Fibroblast of skin of back (primary cell): ENCODE measurements around the gene NFATC2IP.
"Not testable (repeated sequence)": the region's sequence is repeated elsewhere in the genome, so short reads cannot be mapped to it uniquely, and the experiment has no call there.

Experiments
- DNase-seq: peaks from one replicate; pipeline ENCODE4 v3.0.0-alpha.2; 2013

NFATC2IP gene

DNA sequence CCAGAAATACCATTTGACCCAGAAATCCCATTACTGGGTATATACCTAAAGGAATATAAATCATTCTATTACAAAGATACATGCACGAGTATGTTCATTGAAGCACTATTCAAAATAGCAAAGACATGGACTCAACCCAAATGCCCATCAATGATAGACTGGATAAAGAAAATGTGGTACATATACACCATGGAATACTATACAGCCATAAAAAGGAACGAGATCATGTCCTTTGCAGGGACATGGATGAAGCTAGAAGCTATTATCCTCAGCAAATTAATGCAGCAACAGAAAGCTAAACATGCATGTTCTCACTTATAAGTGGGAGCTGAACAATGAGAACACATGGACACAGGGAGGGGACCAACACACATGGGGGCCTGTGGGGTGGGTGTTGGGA, 24.5 kb upstream of the NFATC2IP start:
- not testable (repeated sequence) for DNase-seq

- DNase-seq = no peak
Observed at GRCh38 chr16:28927815-28928214, 22.9 kb upstream of the NFATC2IP start.

GRCh38 chr16:28930203-28930602, 20.5 kb upstream of the NFATC2IP start:
- no peak for DNase-seq

- no peak for DNase-seq
Observed at GRCh38 chr16:28930652-28931051, 20.1 kb upstream of the NFATC2IP start.

GRCh38 chr16:28931801-28932225, 18.9 kb upstream of the NFATC2IP start, which contains the start of gene CD19:
CD19 (plus strand) TSS chr16:28931971; CDS start chr16:28932001, 30 bp downstream.
- no peak for DNase-seq

- no peak for DNase-seq
Observed at GRCh38 chr16:28932339-28933141, 18.2 kb upstream of the NFATC2IP start.

DNA sequence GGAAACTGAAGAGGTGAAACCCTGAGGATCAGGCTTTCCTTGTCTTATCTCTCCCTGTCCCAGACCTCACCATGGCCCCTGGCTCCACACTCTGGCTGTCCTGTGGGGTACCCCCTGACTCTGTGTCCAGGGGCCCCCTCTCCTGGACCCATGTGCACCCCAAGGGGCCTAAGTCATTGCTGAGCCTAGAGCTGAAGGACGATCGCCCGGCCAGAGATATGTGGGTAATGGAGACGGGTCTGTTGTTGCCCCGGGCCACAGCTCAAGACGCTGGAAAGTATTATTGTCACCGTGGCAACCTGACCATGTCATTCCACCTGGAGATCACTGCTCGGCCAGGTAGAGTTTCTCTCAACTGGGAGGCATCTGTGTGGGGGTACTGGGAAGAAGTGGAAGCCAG, 17.6 kb upstream of the NFATC2IP start:
- DNase-seq = no peak

GRCh38 chr16:28935346-28935745, 15.4 kb upstream of the NFATC2IP start:
- peak; percentile 31 for DNase-seq

DNA sequence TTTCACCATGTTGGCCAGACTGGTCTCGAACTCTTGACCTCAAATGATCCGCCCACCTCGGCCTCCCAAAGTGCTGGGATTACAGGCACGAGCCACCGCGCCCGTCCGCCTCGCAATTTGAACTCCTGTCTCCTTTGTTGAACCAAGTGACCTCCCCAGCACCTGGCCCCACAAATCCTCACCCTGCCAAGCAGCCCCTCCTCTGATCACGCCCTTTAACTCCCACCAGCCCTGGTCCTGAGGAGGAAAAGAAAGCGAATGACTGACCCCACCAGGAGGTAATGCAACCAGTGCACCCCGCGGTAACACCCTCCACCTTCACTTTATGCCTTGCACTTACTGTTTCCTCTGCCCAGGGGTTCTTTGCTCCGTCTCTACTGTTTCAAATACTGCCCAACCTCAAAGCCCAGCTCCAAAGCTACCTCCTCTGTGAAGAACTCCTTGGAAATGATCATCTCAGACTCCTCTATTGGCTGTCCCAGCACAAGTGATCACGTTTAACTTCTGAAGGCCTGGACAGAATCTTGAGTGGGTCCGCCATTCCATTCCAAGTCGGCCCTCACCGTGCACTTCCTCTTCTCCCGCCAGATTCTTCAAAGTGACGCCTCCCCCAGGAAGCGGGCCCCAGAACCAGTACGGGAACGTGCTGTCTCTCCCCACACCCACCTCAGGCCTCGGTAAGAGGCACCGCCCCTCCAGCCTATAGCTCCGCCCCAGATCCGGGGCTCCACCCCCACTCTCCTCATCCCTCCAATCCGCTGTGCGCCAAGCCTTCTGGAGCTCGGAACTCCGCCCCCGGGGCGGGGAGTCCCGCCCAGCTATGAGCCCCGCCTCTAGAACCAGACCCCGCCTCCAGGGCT, 14.6 kb upstream of the NFATC2IP start:
- DNase-seq = peak; percentile 71

GRCh38 chr16:28936784-28937155, 14.0 kb upstream of the NFATC2IP start:
- no peak for DNase-seq

DNA sequence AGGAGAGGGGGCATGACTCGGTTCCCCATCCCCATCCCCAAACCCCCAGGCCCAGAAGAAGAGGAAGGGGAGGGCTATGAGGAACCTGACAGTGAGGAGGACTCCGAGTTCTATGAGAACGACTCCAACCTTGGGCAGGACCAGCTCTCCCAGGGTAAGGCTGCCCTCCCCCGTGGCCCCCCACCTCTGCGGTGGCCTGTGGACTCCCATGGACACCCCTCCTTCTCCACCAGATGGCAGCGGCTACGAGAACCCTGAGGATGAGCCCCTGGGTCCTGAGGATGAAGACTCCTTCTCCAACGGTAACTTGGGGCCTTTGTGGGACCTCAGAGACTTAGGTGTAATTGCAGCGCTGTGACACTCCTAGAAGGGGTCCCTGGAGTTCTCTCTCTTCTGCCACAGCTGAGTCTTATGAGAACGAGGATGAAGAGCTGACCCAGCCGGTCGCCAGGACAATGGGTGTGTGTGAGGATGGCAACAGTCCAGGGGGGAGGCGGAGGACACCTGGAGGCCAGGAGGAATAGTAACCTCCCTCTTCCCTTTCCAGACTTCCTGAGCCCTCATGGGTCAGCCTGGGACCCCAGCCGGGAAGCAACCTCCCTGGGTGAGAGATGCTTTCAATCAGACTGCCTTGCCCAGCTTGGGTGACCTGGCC, 13.4 kb upstream of the NFATC2IP start:
- no peak for DNase-seq

DNA sequence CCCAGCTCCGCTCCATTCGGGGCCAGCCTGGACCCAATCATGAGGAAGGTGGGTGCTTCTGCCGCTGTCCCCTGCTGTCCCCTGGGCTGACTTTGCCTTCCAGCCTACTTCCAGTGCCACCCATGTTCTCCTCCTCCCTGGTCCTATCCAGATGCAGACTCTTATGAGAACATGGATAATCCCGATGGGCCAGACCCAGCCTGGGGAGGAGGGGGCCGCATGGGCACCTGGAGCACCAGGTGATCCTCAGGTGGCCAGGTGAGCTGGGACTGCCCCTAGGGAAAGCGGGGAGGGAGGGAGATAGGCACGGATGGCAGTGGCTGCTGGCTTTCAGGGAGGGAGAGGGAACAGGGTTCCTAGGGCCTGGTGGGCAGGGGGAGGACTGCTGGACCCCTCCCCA, 12.0 kb upstream of the NFATC2IP start:
- no peak for DNase-seq

DNA sequence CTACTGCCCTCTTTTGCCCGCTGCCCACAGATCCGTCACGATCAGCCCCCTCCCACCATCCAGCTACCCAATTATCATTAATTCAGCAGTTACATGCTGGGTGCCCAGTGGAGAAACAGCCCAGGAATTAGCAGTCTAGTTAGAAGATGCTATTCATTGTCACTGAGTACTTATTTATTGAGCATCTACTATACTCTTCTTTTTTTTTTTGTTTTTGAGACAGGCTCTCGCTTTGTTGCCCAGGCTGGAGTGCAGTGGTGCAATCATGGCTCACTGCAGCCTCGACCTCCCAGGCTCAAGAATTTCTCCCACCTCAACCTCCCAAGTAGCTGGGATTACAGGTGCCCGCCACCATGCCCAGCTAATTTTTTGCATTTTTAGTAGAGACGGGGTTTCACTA, 10.9 kb upstream of the NFATC2IP start:
- not testable (repeated sequence) for DNase-seq

GRCh38 chr16:28943281-28943680, 7.5 kb upstream of the NFATC2IP start:
- no peak for DNase-seq

- no peak for DNase-seq
Observed at GRCh38 chr16:28946681-28947080, 4.1 kb upstream of the NFATC2IP start.

DNA sequence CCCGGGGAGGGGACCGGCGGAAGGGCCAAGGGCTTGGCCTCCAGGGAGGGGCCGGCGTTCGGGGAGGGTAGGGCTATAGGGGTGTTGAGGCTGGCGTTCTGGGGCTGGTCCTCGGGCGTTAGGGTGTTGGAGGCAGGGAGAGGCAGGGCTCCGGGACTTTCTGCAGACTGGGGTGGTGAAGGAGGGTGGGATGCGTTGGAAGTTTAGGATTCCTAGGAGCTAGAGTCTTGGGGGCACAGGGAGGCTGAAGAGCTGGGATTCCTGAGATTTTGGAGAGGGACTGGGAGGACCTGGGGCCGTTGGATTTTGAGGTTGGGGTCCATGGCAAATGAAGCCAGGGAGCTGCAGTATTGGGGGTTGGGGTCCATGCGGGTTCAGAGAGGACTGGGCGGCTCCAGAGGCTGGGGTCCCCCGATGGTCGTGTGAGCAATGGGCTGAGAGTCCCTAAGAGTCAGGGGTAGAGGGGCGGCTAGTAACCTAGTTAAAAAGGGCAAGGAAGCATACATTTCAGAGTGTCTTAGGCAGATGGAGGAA, 740 bp downstream of the NFATC2IP start:
- DNase-seq = peak; percentile 23

- DNase-seq = no peak
Observed at GRCh38 chr16:28958216-28958615, 7.5 kb downstream of the NFATC2IP start.

DNA sequence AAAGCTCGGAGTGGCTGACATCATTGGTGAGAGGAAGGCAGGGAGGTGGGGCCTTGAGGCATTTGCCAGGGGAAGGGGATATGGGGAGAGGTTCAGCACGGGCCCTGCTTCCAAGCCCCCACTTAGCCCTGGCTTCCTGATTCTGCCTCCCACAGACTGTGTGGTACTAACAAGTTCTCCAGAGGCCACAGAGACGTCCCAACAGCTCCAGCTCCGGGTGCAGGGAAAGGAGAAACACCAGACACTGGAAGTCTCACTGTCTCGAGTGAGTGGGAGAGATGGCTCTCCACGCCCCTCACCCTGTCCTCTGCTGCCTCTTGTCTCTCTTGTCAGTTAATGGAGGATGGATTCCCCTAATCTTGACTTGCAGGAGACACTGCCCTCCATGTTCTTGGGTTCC, 8.1 kb downstream of the NFATC2IP start:
- no peak for DNase-seq

DNA sequence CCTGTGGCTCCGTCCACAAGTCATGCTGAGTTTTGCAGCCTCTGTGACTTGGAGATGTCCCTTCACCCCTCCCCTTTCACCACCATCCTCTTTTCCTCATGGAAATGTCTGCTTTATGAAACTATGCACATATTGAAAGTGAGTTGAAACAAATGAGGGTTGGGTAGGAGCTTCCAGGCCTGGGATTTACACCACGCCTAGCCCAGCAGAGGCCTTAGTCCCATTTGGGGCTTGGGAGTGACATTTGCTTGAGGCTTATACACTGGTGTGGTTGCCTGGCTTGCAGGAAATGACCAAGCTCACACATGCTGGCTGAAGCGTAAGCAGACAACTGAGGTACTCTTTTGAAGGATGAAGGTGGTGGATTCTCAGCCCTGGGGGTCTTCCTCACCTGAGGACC, 13.3 kb downstream of the NFATC2IP start:
- no peak for DNase-seq

- DNase-seq = no peak
Observed at GRCh38 chr16:28964496-28964895, 13.8 kb downstream of the NFATC2IP start.

DNA sequence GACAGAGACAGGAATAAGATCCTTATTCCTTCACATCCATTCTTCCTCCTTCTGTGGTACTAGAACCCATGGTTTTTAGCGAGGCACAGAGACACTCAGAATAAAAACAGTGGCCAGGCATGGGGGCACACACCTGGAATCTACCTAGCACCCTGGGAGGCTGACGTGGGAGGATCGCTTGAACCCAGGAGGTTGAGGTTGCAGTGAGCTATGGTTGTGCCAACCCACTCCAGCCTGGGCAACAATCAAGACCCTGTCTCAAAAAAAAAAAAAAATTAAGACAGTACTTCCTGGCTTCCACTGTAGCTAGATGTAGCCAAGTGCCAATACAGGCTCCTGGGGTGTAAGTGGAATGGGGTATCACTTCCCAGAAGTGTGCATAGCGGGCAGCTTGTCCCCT, 16.4 kb downstream of the NFATC2IP start:
- DNase-seq = no peak

DNA sequence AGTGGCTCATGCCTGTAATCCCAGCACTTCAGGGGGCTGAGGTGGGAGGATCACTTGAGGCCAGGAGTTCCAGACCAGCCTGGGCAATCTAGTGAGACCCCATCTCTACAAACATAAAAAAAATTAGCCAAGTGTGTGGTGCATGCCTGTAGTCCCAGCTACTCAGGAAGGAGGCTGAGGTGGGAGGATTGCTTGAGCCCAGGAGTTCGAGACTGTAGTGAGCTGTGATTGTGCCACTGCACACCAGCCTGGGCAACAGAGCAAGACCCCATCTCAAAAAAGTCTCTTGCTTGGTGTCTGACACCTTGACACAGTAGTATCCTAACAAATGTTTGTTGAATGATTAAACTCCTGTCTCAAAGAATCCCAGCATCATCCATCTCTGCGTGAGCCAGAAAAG, 19.0 kb downstream of the NFATC2IP start:
- DNase-seq = not testable (repeated sequence)

DNA sequence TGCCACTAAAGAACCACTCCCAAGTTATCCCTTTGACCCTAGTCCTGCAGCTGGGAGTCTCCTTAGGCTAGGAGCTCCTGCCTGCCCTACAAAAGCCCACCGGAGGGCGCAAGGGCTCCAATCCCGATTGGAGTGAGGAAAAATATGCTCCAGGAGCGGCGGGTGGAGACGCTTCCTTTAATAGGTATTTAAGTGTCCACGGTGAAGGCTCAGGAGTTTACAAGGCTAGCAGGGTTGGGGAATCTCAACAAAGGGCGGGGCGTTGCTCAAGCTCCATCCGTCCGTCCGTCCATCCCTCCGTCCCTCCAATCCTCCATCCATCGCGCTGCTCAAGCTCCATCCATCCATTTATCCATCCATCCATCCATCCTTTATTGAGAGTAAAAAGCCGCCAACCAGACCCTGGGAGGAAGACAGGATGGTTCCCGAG, 23.3 kb downstream of the NFATC2IP start:
- DNase-seq = peak; percentile 72
